ENCODE results near the gene NECAB2.
"Not testable (repeated sequence)": the region's sequence is repeated elsewhere in the genome, so short reads cannot be mapped to it uniquely, and the experiment has no call there.

NECAB2 gene

GRCh38 chr16:83937267-83937666, 30.8 kb upstream of the NECAB2 start:
- DNase-seq (ENCODE audit: low read depth) = no peak
- no peak overlapping the region for H3K4me3 ChIP-seq (ENCODE audit: low read depth, low read length)
- TF ChIP-seq, protein P1, sequence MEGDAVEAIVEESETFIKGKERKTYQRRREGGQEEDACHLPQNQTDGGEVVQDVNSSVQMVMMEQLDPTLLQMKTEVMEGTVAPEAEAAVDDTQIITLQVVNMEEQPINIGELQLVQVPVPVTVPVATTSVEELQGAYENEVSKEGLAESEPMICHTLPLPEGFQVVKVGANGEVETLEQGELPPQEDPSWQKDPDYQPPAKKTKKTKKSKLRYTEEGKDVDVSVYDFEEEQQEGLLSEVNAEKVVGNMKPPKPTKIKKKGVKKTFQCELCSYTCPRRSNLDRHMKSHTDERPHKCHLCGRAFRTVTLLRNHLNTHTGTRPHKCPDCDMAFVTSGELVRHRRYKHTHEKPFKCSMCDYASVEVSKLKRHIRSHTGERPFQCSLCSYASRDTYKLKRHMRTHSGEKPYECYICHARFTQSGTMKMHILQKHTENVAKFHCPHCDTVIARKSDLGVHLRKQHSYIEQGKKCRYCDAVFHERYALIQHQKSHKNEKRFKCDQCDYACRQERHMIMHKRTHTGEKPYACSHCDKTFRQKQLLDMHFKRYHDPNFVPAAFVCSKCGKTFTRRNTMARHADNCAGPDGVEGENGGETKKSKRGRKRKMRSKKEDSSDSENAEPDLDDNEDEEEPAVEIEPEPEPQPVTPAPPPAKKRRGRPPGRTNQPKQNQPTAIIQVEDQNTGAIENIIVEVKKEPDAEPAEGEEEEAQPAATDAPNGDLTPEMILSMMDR (IDR thresholded peaks at IDR 0.05; ENCODE audit: insufficient read depth, low read depth, low read length, missing control alignments) = no peak

GRCh38 chr16:83937922-83938885, 29.8 kb upstream of the NECAB2 start:
- TF ChIP-seq, protein P1 (IDR thresholded peaks at IDR 0.05; ENCODE audit: insufficient read depth, low read depth, low read length, missing control alignments) = no peak
- no peak for DNase-seq (ENCODE audit: low read depth)
- H3K4me3 ChIP-seq (ENCODE audit: low read depth, low read length) = no peak overlapping the region

- no peak for DNase-seq (ENCODE audit: low read depth)
- TF ChIP-seq, protein P1 (IDR thresholded peaks at IDR 0.05; ENCODE audit: insufficient read depth, low read depth, low read length, missing control alignments) = no peak
Observed at GRCh38 chr16:83939266-83939855, 28.7 kb upstream of the NECAB2 start.

DNA sequence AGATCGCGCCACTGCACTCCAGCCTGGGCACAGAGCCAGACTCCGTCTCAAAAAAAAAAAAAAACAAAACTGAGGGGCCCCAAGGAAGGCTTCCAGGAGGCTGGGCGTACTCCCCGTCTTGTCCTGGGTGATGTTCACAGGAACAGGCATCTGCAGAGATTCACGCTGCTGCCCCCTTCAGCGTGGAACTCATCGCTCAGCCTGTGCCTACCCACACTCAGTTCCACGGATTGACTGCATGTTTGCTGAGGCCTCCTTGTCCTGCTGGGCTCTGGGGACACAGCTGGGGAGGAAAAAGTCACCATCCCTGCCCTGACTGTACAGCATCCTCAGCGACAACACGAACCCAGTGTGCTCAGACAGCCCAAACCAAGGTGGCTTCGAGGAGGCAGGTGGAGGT, 27.9 kb upstream of the NECAB2 start:
- no peak for DNase-seq (ENCODE audit: low read depth)

More at GRCh38 chr16:83939266-83939855, 28.7 kb upstream of the NECAB2 start:
- H3K4me3 ChIP-seq (ENCODE audit: low read depth, low read length) = no peak overlapping the region

GRCh38 chr16:83940630-83941378, 27.2 kb upstream of the NECAB2 start:
- TF ChIP-seq, protein P1 (IDR thresholded peaks at IDR 0.05; ENCODE audit: insufficient read depth, low read depth, low read length, missing control alignments) = no peak
- DNase-seq (ENCODE audit: low read depth) = no peak
- H3K4me3 ChIP-seq (ENCODE audit: low read depth, low read length) = no peak overlapping the region

More for the DNA sequence above, 27.9 kb upstream of the NECAB2 start:
- no peak overlapping the region for H3K4me3 ChIP-seq (ENCODE audit: low read depth, low read length)
- TF ChIP-seq, protein P1 (IDR thresholded peaks at IDR 0.05; ENCODE audit: insufficient read depth, low read depth, low read length, missing control alignments) = no peak

GRCh38 chr16:83941546-83941945, 26.5 kb upstream of the NECAB2 start:
- DNase-seq (ENCODE audit: low read depth); H3K4me3 ChIP-seq (ENCODE audit: low read depth, low read length): not testable (repeated sequence)

DNA sequence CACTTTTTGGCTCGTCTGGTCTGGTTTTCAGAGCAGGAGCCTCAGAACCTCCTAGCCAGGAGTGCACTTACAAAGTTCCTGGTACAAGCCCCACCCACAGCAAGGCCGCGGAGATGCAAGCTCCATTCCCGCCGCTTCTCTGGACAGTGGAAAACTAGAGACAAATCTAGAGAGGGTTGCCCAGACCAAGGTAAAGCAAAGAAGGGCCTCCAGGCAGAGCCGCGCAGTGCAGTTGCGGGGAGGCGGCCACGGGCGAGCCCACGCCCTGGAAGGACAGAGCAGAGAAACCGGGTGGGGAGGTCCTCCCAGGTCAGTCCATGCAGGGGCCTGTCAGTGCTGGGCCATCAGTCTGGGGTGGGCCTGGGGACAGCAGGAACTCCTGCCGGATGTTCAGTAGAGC, 26.0 kb upstream of the NECAB2 start:
- TF ChIP-seq, protein P1 (IDR thresholded peaks at IDR 0.05; ENCODE audit: insufficient read depth, low read depth, low read length, missing control alignments) = no peak
- DNase-seq (ENCODE audit: low read depth) = no peak
- no peak overlapping the region for H3K4me3 ChIP-seq (ENCODE audit: low read depth, low read length)

All from GM12865 (cell line).